Osteocyte (in vitro differentiated cells): ENCODE results near the gene PAK4. TPM values are rescaled to one million over a fixed set of nuclear protein-coding genes. Genes with fewer than 3 reads are reported as not detected.
"Not testable (repeated sequence)": the region's sequence is repeated elsewhere in the genome, so short reads cannot be mapped to it uniquely, and the experiment has no call there.

Experiments used
- DNase-seq: peaks from one replicate; pipeline ENCODE4 v3.0.0; 2021; ENCODE audit warnings: mixed read lengths; ENCODE audit not compliant: unreplicated experiment; ENCODE audit errors: extremely low spot score
- H3K27ac Mint-ChIP-seq: one replicate; pipeline ENCODE4 v1.8.0; 2021; ENCODE audit warnings: mild to moderate bottlenecking, mixed read lengths; ENCODE audit not compliant: unreplicated experiment
- H3K27me3 Mint-ChIP-seq: one replicate; pipeline ENCODE4 v1.8.0; 2021; ENCODE audit warnings: mixed read lengths; ENCODE audit not compliant: unreplicated experiment
- H3K36me3 Mint-ChIP-seq: one replicate; pipeline ENCODE4 v1.8.0; 2021; ENCODE audit warnings: mixed read lengths; ENCODE audit not compliant: unreplicated experiment
- H3K4me1 Mint-ChIP-seq: one replicate; pipeline ENCODE4 v1.8.0; 2021; ENCODE audit warnings: mixed read lengths; ENCODE audit not compliant: unreplicated experiment
- H3K4me3 Mint-ChIP-seq: one replicate; pipeline ENCODE4 v1.8.0; 2021; ENCODE audit warnings: mild to moderate bottlenecking, moderate library complexity, mixed read lengths; ENCODE audit not compliant: unreplicated experiment
- H3K9me3 Mint-ChIP-seq: one replicate; pipeline ENCODE4 v1.8.0; 2021; ENCODE audit warnings: mixed read lengths; ENCODE audit not compliant: unreplicated experiment
- CTCF ChIP-seq: fragments of 200-600 bp; sonication (generic); IDR thresholded peaks from 2 replicates; pipeline ENCODE4 v1.5.0; 2021; ENCODE audit warnings: antibody characterized with exemption, mild to moderate bottlenecking, moderate library complexity
- total RNA-seq: library from RNA; stranded (reverse); gene quantifications from 2 replicates; pipeline ENCODE4 v1.2.1, GENCODE V29; 2021

The PAK4 gene
- total RNA-seq, 1 donor from 2014 or later: 14.8 TPM

GRCh38 chr19:39208175-39208795 is 82.7 kb downstream of the PAK4 start:
- no peak for DNase-seq
- TF ChIP-seq CTCF: no peak
- no peaks in the 10 kb centered on the region for H3K36me3 Mint-ChIP-seq

GRCh38 chr19:39209196-39209595 is 83.6 kb downstream of the PAK4 start:
- Mint-ChIP-seq H3K27me3 (peaks cover 32% of the 10 kb centered on the region), H3K9me3 (no peaks in the 10 kb centered on the region), H3K4me3 (no peak overlapping the region), H3K27ac (no peak overlapping the region), H3K36me3 (no peaks in the 10 kb centered on the region), H3K4me1 (no peaks in the 10 kb centered on the region)
- DNase-seq: no peak
- no peak for TF ChIP-seq CTCF

More at GRCh38 chr19:39208175-39208795, 82.7 kb downstream of the PAK4 start:
- Mint-ChIP-seq H3K4me1 (no peaks in the 10 kb centered on the region), H3K27me3 (peaks cover 25% of the 10 kb centered on the region), H3K9me3 (no peaks in the 10 kb centered on the region), H3K4me3 (no peak overlapping the region), H3K27ac (no peak overlapping the region)

GRCh38 chr19:39211731-39212374 is 86.3 kb downstream of the PAK4 start:
- Mint-ChIP-seq H3K36me3 (no peaks in the 10 kb centered on the region), H3K27ac (no peak overlapping the region), H3K4me1 (no peaks in the 10 kb centered on the region), H3K27me3 (peaks cover 27% of the 10 kb centered on the region), H3K4me3 (no peak overlapping the region), H3K9me3 (no peaks in the 10 kb centered on the region)
- TF ChIP-seq CTCF: no peak
- DNase-seq: no peak

- peak; percentile 36 for TF ChIP-seq CTCF
- Mint-ChIP-seq H3K4me1 (no peaks in the 10 kb centered on the region), H3K27me3 (peaks cover 29% of the 10 kb centered on the region), H3K27ac (no peak overlapping the region), H3K9me3 (peaks cover 3% of the 10 kb centered on the region), H3K36me3 (no peaks in the 10 kb centered on the region), H3K4me3 (no peak overlapping the region)
- no peak for DNase-seq
Measured at GRCh38 chr19:39212375-39212742, 86.8 kb downstream of the PAK4 start.

- not testable (repeated sequence) for H3K4me3 Mint-ChIP-seq, H3K9me3 Mint-ChIP-seq, H3K4me1 Mint-ChIP-seq, H3K36me3 Mint-ChIP-seq, H3K27ac Mint-ChIP-seq, DNase-seq
- H3K27me3 Mint-ChIP-seq: peaks cover 22% of the 10 kb centered on the region
Measured at GRCh38 chr19:39215323-39215722, 89.7 kb downstream of the PAK4 start.
